Lung (tissue), 12 donors: ENCODE results near the gene CRK. TPM values are rescaled to one million over a fixed set of nuclear protein-coding genes. Genes with fewer than 3 reads are reported as not detected.

Experiments
- ATAC-seq: fragments of 200-7000 bp; cut with Tn5 transposase; one replicate; pipeline ENCODE4 v1.9.1; 2020; ENCODE audit warnings: moderate number of reproducible peaks; ENCODE audit not compliant: insufficient read depth, low FRiP score
- DNase-seq, 3 donors: peaks; one replicate each; pipeline ENCODE4 v3.0.0-alpha.2; 2013 to 2017
- H3K27ac ChIP-seq, 2 donors: one replicate each; pipeline ENCODE4 v1.5.1; 2013; ENCODE audit warnings: mild to moderate bottlenecking in 2 of 2, moderate library complexity in 2 of 2, control low read depth in 1 of 2, inconsistent platforms in 1 of 2, low read depth in 1 of 2, low read length in 1 of 2
- H3K27me3 ChIP-seq, 3 donors: one replicate each; pipeline ENCODE4 v1.5.1; 2013; ENCODE audit warnings: low read length in 2 of 3; ENCODE audit not compliant: control insufficient read depth in 3 of 3, insufficient read depth in 3 of 3
- H3K36me3 ChIP-seq, 4 donors: one replicate each; pipeline ENCODE4 v1.5.1; 2013; ENCODE audit warnings: low read length in 4 of 4, mild to moderate bottlenecking in 1 of 4, moderate library complexity in 1 of 4; ENCODE audit not compliant: control insufficient read depth in 4 of 4, insufficient read depth in 4 of 4
- H3K4me1 ChIP-seq, 5 donors: one replicate each; pipeline ENCODE4 v1.5.1; 2013; ENCODE audit warnings: low read length in 5 of 5, mild to moderate bottlenecking in 2 of 5, moderate library complexity in 1 of 5; ENCODE audit not compliant: control insufficient read depth in 5 of 5, insufficient read depth in 5 of 5
- H3K4me3 ChIP-seq: one replicate; pipeline ENCODE4 v1.5.1; 2013; ENCODE audit warnings: mild to moderate bottlenecking, control low read depth, moderate library complexity
- H3K9ac ChIP-seq, 2 donors: one replicate each; pipeline ENCODE4 v1.5.1; 2013; ENCODE audit warnings: low read length in 2 of 2, control low read depth in 1 of 2; ENCODE audit not compliant: insufficient read depth in 1 of 2
- H3K9me3 ChIP-seq, 4 donors: one replicate each; pipeline ENCODE4 v1.5.1; 2013; ENCODE audit warnings: low read length in 3 of 4, mild to moderate bottlenecking in 1 of 4, moderate library complexity in 1 of 4; ENCODE audit not compliant: control insufficient read depth in 4 of 4, insufficient read depth in 3 of 4
- WGBS, 2 donors: extraction: QIAGEN DNeasy Blood & Tissue Kit; methylation state at CpG; one replicate each; pipeline ENCODE4 v1.1.7; 2013; 5-methylcytosine and 5-hydroxymethylcytosine counted together
- polyA plus RNA-seq, 2 donors: library from polyadenylated mRNA; stranded (reverse); fragments of 200-250 nt; gene quantifications; one replicate each; pipeline ENCODE4 v1.2.1, GENCODE V29; 2013
- total RNA-seq, 2 donors: library from RNA; depleted of rRNA in 1 of 2; stranded (reverse); fragments of >200 nt in 1 of 2; gene quantifications; one replicate each; pipeline ENCODE4 v1.2.1, GENCODE V29; 2014 to 2021
- TF ChIP-seq, protein P1 (sequence below): IDR thresholded peaks from 2 replicates; pipeline ENCODE4 v1.5.1; 2012; ENCODE audit warnings: mild to moderate bottlenecking; ENCODE audit errors: control extremely low read depth, extremely low read depth
- donor health status: control.
- donor health status: control.
- donor health status: Bipolar disorder and iron deficiency.
- donor health status: healthy.
- donor health status: DM: yes; HTN: yes; CAD: no.

CRK gene
- total and polyA plus RNA-seq, 4 donors: 29.3 to 67.5 (median 49.5) TPM

DNA sequence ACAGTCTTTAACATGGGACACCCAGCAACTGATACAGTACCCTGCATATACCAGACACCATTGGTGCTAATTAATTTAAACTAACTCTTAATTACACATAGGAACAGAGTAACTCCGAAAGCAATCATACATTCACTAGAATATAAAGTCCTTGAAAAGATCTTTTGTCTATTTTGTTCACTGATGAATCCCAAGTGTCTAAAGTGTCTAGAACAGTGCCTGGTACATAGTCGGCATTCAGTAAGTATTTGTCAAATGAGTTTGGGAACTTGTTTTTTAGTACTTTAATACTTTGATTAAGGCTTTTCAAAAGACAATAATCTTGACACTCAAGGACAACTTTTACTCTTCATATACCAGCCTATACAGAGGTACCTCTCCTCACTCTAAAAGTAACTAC is 69.8 kb downstream of the CRK start:
- Histone ChIP-seq H3K9me3 (no peaks in the 10 kb centered on the region), H3K9ac (no peak overlapping the region), H3K4me1 (peaks cover 0 to 38% (median 14%) of the 10 kb centered on the region in 5 donors), H3K36me3 (peaks cover 0 to 4% (median 1%) of the 10 kb centered on the region in 4 donors), H3K4me3 (no peak overlapping the region), H3K27me3 (no peaks in the 10 kb centered on the region), H3K27ac (no peak overlapping the region)
- ATAC-seq (no peak), DNase-seq (no peak)
- WGBS, 2 donors: 76 to 92% methylated on average over 2 of the region's 2 CpGs
- TF ChIP-seq, protein P1, sequence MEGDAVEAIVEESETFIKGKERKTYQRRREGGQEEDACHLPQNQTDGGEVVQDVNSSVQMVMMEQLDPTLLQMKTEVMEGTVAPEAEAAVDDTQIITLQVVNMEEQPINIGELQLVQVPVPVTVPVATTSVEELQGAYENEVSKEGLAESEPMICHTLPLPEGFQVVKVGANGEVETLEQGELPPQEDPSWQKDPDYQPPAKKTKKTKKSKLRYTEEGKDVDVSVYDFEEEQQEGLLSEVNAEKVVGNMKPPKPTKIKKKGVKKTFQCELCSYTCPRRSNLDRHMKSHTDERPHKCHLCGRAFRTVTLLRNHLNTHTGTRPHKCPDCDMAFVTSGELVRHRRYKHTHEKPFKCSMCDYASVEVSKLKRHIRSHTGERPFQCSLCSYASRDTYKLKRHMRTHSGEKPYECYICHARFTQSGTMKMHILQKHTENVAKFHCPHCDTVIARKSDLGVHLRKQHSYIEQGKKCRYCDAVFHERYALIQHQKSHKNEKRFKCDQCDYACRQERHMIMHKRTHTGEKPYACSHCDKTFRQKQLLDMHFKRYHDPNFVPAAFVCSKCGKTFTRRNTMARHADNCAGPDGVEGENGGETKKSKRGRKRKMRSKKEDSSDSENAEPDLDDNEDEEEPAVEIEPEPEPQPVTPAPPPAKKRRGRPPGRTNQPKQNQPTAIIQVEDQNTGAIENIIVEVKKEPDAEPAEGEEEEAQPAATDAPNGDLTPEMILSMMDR: no peak

DNA sequence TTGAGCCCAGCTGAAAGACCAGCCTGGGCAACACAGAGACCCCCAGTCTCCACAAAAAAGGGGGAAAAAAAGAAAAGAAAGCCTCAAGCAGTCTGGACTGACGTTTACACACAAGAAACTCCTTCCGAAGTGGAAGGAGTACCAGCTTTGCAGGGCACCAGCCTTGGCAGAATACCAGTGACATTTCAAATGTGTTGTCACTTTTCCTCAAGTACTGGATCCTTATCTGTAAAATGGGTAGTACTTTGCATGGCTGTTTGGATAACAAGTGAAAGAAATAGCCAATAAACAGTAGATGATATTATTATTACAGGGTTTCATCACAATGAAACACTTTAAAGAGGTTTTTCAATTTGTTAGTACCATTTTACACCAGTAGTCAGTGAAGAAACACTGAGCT is 70.2 kb downstream of the CRK start:
- DNase-seq (no peak), ATAC-seq (no peak)
- Histone ChIP-seq H3K9ac (no peak overlapping the region), H3K4me3 (no peak overlapping the region), H3K4me1 (peaks cover 0 to 40% (median 11%) of the 10 kb centered on the region in 5 donors), H3K9me3 (no peaks in the 10 kb centered on the region), H3K36me3 (peaks cover 0 to 4% (median 1%) of the 10 kb centered on the region in 4 donors), H3K27me3 (no peaks in the 10 kb centered on the region), H3K27ac (no peak overlapping the region)
- TF ChIP-seq, protein P1: no peak
- WGBS, 2 donors: 28 to 56% methylated on average over 2 of the region's 2 CpGs

DNA sequence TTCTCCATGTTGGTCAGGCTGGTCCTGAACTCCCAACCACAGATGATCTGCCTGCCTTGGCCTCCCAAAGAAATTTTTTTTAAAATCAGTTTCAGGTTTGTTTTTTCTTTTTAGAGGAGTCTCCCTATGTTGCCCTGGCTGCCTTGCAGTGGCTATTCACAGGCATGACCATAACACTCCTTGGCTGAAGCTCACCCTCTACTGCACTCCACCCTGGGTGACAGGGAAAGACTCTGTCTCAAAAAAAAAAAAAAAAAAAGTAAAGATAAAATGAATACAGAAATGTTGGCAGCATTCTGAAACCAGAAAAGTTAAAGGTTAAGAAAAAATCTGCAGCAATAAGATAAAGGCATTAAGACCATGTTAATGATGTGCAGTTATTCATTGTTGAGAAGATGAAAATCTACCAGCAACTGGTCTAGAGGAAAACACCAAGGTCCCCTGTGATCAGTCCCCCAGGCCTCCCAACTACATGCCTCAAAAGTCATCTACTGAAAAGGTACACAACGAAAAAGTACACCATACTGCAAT is 71.1 kb downstream of the CRK start:
- TF ChIP-seq, protein P1: no peak
- no peak overlapping the region for H3K4me3 ChIP-seq
- ATAC-seq (no peak), DNase-seq (no peak)
- no peaks in the 10 kb centered on the region for H3K9me3 ChIP-seq
- H3K27me3 ChIP-seq: no peaks in the 10 kb centered on the region
- 16 to 25% methylated on average over 1 of the region's 1 CpG for WGBS, 2 donors
- no peak overlapping the region for H3K9ac ChIP-seq
- H3K27ac ChIP-seq: no peak overlapping the region
- H3K36me3 ChIP-seq: peaks cover 0 to 4% (median 2%) of the 10 kb centered on the region in 4 donors
- peaks cover 0 to 48% (median 4%) of the 10 kb centered on the region in 5 donors for H3K4me1 ChIP-seq

DNA sequence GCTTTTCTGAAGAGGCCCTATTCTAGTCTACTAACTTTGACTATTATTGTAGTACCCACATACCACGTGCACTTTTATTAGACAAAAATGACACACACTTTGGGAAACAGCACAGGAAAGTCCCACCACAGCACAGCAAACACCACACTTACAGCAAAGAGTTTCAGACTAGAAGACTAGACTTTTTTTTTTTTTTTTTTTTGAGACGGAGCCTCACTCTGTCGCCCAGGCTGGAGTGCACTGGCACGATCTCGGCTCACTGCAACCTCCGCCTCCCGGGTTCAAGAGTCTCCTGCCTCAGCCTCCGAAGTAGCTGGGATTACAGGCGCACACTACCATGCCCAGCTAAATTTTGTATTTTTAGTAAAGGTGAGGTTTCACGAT is 76.1 kb downstream of the CRK start:
- no peak for DNase-seq
- no peak overlapping the region for H3K27ac ChIP-seq
- H3K4me3 ChIP-seq: no peak overlapping the region
- peaks cover 0 to 8% (median 2%) of the 10 kb centered on the region in 4 donors for H3K36me3 ChIP-seq
- TF ChIP-seq, protein P1: no peak
- WGBS, 2 donors: 55 to 80% methylated on average over 9 to 10 of the region's 10 CpGs
- no peak overlapping the region for H3K9ac ChIP-seq
- no peaks in the 10 kb centered on the region for H3K27me3 ChIP-seq
- peaks cover 5 to 55% (median 23%) of the 10 kb centered on the region in 5 donors for H3K4me1 ChIP-seq
- no peak for ATAC-seq
- H3K9me3 ChIP-seq: no peaks in the 10 kb centered on the region
